Measurements from ENCODE around the gene CSTF1.
"Not testable (repeated sequence)": the region's sequence is repeated elsewhere in the genome, so short reads cannot be mapped to it uniquely, and the experiment has no call there.

Gene CSTF1

DNA sequence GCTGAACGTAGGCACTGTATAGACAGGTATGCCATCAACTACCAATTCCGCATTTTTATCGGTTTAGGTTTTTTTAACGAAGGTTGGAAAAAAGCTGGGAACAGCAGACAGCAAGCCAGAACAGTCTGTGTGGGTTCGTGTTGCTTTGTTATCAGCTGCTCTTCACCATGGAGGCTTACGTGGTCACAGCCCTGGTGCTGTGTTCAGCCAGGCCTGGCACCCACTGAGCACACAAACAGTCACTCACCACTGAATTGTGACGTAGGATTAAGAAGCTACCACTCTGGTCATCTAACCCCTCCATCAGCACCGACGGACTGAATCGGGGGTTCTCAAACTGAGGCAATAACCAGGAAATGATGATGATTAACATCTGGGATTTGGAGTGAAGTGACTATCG lies 20.5 kb upstream of the CSTF1 start:
- no peak for DNase-seq

DNA sequence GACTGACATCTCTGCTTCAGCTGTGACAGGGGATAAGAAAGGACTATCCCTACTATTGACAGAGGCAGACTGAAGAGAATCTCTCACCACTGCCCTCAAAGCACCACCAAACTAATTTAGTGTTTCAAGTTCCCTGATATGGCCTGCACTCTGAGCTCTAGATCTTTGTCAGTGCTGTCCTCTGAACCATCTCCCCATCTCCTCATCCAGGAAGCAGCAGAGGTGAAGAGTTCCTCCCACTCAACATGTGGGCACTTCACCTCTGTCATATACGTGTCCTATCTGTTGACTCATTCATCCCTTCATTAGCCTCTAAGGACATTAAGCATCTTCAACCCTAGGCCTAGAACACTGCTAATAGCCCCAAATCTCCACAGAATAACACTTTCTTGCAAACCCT lies 19.6 kb upstream of the CSTF1 start:
- no peak for DNase-seq

DNA sequence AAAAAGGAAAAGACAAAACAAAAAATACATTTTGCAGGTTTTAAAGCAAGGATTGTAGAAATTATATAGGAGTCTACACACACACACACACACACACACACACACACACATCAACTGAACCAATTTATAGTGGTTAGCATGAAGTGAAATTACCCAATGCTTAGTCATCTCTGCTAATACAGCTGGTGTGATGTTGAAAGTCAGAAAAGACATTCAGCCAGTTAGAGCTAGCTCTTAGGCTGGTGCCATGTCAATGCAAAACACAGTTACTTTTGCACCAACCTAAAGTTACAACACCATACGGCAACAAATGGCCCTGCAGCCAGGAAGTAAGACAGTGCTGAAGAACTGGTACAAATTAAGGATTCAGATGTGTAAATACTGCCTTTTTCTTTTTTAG lies 18.5 kb upstream of the CSTF1 start:
- peak; percentile 45 for DNase-seq

DNA sequence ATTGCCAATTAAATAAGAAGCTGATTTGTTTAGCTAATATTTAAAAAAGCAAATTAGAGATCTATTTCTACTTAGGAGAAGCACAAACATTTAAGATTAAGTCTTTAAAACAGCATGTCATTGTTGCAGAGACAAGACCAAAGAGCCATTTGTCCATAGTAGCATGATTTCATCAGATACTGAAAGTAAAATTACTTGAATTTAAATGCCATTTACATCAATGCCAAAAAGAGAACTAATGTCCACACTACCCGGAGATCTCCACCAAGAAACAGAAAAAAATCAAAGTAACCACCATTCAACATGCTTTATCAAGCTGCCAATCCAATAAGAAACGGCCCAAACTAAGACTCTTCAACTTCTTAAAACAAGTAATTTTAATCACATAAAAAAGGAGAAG lies 16.1 kb upstream of the CSTF1 start:
- no peak for DNase-seq

DNA sequence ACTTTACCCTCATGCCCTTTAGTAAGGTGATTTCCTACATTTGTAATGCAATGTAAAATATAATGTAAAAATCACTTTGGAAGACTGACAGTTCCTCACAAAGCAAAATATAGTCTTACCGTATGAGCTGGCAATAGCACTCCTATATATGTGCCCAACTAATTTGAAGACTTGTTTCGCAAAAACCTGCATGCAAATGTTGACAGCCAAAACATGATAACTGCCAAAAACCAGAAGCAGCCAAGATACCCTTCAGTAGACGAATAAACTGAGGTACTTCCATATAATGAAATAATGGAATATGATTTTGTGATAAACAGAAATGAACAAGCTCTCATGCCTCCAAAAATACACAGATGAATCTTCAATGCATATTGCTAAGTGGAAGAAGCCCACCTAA lies 14.1 kb upstream of the CSTF1 start:
- no peak for DNase-seq

DNA sequence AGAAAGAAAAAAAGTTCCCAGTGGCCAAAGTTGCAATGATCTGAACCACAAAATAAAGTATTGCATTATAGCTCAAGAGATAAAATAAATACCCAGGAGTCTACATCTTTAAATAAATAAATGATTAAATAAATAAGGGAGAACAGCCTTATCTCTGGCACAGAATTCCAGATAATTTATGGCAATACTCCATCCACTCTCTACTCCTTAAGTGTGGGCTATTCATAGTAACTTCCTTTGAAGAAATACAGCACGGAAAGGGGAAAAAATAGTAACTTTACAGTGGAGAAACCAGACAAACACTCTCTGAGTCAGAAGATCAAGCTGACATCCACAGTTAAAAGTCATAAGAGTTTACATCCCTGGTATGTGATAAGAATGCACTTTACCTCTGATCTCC lies 12.1 kb upstream of the CSTF1 start:
- DNase-seq: no peak

DNA sequence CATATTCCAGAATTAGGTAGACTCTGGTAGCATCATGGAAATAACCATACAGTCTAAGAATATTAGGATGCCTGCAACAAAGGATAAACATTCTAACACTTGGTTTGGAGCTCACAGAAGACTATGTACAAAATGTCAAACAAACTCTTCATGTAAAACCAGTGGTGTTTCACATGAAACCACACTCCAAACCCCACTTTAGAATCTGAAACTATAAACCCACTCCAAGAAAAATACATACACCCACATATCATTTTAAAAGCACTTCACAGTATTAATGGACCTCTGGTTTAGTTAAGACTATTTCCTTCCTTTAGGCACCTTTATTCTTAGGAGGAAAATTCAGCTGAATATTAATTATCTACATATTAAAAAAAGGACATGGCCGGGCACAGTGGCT lies 10.9 kb upstream of the CSTF1 start:
- no peak for DNase-seq

DNA sequence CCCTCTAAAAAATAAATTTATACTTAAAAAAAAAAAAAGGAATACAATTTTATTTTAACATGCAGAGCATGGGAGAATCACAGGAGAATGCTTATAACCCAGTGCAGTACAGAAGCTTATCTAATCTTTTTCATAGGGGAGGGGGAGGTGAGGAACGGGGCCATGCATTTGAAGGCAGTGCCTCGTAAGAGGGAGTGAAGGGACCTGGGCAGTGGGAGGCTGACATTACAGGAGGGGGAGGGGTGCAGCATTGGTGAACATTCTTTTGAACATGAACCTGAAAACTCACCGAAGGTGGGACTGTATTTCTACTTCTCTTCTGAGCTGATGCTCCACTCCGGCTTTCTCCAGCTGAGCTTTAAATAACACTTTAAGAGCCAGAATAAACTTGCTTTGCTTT lies 9.7 kb upstream of the CSTF1 start:
- DNase-seq: no peak

DNA sequence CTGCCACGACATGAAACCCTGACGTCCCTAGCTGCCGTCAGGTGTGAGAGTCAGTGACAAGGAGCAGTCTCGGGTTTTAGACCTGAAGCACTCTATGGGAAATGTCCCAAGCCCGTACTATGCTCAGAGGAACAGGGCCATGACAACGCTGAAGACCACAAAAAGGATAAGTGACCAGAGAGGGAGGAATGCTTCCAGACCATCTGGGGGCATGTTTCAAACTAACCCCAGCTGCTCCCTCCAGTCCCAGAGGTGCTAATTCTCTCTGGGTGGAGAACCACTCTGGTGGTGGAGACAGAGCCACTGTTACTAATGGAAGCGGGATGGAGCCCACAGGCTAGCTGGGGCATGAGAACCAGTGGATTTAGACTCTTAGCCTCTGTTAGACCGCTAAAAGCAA lies 9.1 kb upstream of the CSTF1 start:
- DNase-seq: no peak

DNA sequence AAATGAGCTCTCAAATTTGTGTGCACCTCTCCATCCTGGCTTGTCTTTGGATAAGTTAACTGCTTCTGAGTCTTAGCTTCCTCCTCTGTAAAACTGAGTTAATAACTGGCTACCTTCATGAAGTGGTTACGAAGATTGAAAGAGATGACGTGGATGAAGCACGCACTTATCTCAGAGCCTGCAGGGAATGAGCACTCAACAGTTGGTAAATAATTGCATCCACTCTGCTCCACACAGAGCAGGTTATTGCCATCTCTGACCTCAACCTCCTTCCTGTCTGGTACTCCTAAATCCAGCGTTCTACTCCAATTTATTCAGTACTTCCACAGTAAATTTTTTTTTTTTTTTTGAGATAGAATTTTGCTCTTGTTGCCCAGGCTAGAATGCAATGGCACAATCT lies 7.3 kb upstream of the CSTF1 start:
- DNase-seq: no peak

DNA sequence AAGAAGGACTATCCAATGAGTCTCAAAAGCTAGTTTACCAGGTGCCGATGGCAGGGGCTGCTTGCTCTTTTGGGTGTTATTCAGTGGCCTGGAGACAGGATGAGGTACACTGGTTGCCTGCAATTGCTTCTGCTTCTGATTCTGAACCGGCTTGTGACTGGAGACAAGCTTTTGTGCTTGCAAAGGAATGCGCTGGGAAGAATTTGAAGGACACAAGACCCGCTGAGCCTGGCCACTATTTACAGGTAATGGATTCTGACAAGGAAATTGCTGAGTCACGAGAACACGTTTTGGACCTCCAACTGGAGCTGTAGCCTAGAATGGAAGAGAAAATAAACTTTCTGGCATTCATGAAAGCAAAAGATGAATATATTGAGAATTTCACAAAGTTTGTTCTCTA lies 6.2 kb upstream of the CSTF1 start:
- no peak for DNase-seq

DNA sequence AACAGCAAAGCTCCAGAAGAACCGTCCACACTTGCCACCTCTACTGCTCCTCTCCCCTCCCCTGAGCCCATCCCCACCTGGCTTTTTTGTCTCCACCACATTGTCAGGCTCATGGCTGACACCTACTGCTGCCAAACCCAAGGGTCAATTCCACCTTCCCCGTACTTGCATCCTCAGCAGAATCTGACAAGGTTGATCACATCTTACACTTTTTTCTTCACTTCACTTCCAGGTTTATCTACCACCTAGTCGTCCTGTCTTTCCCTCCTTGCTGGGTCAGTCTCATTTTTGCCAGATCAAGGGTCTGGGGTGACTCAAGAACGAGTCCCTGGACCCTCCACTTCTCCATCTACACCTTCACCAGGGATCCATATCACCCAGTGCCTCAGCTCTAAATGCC lies 3.6 kb upstream of the CSTF1 start:
- no peak for DNase-seq

DNA sequence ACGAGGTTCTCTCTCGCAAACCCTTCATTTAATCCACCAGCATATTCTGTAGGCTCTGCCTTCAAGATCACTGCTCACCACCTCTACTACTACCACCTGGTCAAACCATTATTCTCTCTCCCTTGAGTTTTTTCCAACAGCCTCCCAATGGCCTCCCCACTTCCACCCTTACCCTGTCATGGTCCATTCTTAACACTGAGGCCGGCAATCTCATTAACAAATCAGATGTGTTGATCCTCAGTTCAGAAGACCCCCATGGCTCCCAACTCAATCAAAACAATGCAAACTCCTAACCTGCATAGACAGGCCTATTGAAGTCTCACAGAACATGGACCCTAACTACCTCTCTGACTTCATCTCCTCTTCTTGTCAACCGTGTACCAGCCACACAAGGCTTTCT lies 2.6 kb upstream of the CSTF1 start:
- no peak for DNase-seq

DNA sequence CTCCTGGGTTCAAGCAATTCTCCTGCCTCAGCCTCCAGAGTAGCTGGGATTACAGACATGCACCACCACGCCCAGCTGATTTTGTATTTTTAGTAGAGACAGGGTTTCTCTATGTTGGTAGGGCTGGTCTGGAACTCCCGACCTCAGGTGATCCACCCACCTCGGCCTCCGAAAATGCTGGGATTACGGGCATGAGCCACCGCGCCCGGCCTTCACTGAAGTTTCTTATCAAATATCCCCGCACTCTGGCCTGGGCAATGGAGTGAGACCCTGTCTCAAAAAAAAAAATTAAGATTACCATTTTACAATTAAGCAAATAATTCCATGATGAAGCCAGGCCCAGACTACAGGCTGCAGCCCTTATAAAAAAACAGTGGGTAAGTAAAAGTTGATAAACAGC lies 2.0 kb upstream of the CSTF1 start:
- DNase-seq: not testable (repeated sequence)

DNA sequence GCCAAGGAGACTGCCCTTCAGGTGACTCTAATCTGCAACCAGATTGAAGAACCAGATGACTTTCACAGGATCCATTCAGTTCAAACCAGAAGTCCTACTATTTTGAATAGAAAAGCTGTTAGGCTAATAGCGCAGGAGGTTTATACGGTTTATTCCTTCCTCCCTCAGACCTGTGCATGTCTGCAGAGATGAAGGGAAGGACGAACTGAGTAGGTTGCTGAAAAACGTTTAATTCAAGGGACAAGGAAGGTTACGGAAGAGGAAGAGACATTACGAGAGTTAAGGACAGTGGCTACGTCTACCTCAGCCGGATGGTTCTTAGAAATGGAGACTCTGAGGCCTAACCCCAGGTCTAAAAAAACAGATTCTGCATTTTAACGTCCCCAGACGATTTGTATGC lies 1.4 kb upstream of the CSTF1 start:
- DNase-seq: no peak

DNA sequence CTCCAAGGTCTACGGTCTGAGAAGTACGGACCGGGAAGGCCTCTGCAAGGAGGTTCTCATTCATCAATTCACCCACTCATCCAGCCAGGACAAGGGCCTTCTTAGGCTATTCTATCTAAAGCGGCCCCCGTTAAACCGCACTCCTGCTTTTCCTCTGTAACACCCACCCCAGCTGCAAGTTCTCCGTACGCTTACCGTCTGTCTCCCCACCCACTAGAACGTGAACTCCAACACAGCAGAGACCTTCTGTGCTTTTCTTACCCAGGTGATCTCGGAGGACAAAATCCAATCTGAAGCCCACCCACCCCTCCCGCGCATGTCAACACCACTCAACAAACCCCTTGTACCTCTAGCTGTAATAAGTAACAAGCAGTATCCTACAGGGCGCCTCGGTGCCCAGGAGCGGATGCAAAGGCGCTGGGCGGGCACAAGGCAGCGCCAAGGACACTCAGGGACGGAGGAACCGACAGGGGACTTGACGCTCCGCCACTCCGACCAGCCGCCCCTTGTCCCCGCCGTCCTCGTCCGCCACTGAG lies 781 bp upstream of the CSTF1 start:
- DNase-seq: no peak

DNA sequence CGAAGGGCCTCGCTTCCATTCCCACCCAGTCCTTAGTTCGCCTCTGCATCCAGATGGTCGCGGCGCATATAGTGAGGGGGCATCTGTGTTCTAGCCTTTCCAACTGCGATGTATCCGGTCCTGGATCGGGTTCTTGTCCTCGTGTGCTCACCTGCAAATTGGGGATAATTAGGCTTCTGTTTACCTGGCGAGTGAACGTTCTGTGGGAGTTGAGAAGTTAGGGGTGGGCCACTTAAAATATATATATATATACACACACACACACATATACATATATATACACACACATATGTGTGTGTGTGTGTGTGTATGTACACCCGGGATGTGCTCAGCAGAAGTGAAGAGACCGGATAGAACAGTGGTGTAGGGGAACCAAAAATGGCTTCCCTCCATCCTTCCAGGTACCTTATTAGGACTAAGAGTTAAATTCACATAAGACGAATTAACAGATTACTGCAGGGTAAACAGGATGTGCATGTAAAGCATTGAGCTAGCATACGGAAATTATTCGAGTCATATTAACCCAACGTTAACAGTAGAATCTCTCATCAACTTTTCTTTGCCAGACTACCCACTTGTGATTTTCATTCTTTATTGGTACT lies 537 bp downstream of the CSTF1 start:
- DNase-seq: no peak

DNA sequence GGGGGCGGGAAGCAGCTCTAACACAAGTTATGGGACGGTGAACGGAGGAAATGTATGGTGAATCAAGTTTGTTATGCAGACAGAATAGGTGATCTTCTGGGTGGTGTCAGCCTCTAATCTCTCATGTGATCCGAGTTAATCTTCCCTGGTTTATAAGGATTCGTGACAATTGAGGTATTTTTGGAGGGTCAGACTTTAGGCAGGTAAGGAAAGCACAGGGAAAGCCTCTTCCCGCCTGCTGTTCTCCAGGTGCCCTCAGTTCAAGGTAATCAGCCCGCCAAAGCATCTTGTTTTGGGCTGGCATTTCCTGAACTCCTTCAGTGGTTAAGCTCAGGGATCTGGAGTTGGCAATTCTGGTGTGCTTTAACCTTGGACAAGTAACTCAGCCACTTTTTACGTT lies 1.2 kb downstream of the CSTF1 start:
- no peak for DNase-seq

DNA sequence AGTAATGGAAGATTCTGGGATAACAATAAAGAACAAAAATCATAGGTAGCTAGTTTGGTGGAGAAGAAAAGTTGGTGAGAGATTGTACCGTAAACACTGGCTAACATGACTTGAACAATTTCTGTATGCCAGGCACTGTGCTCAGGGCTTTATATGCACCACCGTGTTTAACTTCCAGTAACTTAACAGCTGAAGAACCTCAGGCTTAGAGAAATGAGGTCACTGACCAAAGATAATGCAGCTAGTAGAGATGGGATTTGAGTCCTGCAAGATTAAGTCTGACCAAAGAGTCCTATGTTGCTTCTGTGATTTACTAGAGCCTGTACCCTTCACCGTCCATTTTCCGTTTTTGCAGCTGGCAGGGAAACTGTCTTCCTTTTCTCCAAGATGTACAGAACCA lies 2.7 kb downstream of the CSTF1 start:
- DNase-seq: no peak

DNA sequence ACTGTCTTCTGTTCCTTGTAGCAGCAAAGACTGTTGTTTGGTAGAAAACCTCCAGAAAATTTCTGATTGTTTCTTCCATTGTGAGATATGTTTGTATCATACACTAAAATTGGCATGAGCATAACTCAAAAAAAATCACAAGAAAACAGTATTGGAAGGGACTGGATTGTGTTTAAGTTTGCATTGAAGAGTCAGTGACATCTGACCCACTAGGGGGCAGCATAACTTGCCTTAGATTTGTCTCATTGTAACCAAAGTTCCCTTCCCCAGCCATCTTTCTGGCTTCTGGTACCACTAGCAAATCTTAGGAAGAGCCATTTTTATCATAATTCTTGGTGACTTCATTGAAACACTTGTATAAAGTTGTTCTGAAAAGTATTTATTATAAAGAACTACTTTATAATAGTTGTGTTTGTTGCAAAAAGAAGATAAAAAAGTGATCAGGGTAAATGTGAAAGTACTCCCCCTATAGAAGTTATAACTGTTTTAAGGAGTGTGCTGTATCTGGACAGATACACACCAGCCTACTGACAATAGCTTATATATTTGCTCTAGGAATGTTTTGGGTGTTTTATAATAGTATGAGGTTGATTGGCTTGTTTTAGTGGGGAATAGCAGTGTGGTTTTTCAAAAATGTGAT lies 7.7 kb downstream of the CSTF1 start:
- peak; percentile 47 for DNase-seq

DNA sequence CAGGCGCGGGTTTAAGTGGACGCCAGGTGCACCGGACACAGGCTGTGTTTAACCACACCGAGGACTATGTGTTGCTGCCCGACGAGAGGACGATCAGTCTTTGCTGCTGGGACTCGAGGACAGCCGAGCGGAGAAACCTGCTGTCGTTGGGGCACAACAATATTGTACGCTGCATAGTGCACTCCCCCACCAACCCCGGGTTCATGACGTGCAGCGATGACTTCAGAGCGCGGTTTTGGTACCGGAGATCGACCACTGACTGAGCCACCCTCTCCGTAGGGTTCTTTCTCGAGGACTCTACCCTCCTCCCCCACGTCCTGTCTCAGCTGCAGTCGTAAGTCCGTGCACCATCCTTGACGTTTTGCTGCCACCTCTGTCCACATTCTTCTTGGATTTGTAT lies 11.0 kb downstream of the CSTF1 start:
- DNase-seq: no peak

DNA sequence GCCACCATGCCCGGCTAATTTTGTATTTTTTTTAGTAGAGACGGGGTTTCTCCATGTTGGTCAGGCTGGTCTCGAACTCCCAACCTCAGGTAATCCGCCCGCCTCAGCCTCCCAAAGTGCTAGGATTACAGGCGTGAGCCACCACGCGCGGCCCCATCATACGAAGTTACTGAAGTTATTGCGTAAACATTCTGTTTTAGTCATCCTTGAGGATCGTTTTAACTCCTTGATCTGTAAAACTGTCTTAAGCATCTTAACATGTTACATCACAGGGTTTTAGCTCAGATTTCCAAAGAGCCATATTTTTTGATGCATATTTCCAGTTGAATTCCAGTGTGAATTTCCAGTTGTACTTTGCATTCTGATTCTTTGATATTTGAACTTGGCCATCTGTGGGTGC lies 12.9 kb downstream of the CSTF1 start:
- DNase-seq: not testable (repeated sequence)

DNA sequence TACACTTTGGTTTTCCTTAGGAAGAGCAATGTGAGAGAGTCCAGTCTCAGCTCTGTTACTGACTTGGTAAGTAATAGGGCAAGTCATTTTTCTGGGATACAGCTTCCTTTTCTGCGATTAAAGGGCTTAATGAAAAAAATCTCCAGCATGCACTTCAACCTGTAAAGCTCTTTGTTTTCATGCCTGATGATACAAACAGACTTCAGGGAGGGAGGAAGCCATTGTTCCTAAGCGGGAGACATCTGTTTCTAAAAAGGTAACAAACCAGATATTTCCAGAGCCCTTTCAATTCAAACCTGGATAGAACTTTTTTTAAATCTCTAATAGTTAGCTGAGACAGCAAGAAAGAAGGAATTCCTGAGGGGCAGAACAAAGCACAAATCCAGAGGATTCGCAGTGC lies 14.5 kb downstream of the CSTF1 start:
- DNase-seq: no peak

DNA sequence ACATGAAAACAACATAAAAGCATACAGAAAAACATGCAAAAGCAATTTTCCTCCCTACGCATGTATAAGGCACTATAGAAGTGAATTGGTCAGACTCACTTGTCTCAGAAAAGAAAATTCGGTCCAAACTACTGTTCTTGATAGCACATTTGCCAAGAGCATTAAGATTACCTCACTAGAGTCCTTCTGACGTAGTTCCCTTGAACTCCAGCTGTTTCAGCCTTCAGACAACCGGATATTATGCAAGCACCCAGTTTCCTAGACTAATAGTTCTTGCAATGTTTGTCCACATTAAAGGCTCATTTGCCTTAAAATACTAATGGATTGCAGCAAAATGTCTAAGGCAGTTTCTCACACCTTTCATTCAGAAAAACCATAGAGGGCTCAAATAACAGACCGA lies 17.1 kb downstream of the CSTF1 start:
- DNase-seq: no peak

DNA sequence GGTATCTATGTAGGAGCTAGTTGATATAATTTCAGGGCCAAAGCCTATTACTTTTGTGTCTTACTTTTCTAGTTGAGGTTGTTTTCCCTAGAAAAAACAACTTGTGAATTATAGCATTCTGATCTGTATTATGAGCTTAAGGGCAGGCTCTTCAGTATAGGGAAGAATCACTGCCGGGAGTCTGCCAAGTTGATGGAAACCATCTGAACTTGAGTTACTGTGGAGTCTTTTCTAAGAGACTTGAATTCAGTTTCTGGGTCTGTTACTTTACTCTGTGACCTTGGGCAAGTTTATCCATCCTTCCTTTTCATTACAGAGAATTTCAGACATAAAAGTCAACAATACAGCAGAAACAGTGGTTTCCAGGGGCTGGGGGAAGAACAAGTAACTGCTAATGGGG lies 17.5 kb downstream of the CSTF1 start:
- no peak for DNase-seq
